HG02885 (cell line): Measurements from ENCODE around the gene TBR1.

ENCODE experiments used
- ATAC-seq: cut with Tn5 transposase; IDR thresholded peaks from one replicate; pipeline ENCODE4 v1.9.1; 2021; ENCODE audit warnings: mild to moderate bottlenecking; ENCODE audit not compliant: unreplicated experiment, poor library complexity

The TBR1 gene

GRCh38 chr2:161426455-161426921 lies 10.4 kb downstream of the TBR1 start:
- no peak for ATAC-seq

DNA sequence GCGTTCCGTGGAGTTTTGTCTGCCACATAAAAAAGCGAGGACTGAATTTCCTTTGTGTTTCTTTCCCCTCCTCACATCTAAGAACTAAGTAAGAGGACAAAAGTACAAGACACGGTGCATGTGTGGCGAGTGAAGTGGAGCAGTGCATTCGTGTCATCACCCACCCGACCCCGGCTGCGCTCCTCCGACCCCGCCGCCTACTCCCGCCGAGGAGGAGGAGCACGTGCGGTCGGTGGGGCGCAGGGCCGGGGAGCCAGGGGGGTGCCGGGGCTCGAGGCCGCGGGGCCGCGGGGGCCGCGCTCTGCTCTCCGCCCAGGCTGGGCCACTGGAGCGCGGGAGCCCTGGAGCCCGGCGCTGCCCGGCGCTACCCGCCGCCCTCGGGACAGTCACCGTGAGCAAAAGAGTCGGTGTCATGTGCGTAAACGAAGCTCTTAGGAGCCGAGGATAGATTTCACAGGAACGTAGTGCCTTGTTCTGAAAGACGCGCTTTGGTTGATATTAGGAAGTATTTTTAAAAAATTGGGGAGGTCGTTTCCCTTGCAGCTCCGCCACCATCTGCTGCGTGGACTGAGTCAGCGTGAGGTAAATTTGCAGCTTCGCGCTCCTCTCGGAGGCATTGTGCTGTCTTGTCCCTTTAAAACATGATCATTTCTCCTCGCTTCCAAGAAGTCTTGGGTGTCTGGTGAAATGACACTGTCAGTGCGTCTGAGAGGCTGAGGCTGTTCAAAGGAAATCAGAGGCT lies 11.0 kb downstream of the TBR1 start:
- ATAC-seq, result no peak

DNA sequence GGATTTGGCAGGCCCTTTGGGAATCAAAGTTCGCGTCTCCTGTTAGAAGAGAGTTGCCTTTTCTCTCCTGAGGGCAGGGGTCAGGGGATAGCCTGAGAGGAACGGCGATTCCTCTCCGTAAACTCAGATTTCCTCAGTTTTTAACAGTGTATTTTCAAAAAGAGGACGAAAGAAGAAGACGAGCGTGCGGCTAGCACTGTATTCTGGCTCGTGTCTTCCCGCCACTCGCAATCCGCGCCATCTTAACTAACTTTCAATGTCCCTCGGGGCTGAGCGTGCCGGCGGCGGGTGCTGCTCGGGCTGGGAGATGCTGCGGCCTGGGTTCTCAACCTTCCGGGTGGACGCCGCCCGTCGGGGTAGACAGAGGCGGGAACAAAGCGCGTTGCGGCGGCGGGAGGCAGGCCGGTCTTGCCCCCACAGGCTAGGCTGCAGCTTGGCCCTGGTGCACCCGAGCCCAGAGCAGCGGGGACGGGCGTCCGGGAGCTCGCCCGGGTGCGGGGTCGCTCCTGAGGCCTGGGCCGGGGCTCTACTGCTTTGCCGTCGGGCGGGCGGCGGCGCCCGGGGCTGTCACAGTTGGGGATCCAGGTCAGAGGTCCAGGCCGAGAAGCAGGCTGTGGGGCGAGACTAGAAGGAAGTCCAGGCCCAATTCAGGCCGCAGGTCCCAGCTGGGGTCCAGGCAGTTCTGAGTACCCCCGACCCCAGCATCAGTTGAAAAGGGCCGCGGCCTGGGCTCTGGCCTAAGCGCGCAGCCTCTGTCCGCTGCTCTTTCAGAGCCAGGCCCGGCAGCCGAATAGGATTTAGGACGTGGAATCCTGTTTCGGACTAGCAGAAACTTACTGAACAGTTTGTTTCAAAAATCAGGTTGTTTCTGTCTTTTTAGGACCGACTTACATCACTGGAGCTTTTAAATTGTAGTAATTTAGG lies 11.8 kb downstream of the TBR1 start:
- no peak for ATAC-seq

DNA sequence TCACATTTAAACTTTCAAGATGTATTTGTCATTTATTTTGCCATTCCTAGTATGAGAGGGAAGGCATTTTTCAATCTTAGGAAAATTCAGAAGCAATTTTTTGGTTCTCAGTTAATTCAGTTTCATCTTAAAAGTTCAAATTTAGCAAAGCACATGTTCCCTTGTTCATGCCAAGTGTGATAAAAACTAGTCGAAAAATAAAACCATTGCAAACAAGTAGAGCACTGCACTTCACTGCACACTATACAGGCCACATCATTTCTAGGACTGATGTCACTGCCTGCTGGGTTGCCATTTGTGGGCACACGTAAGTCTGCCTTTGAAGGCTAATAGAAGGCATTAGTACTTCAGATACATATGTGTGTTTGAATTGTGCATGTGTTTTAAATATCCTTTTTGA lies 14.3 kb downstream of the TBR1 start:
- no peak for ATAC-seq

- ATAC-seq, result no peak
Measured at GRCh38 chr2:161432107-161432506, 16.0 kb downstream of the TBR1 start.

DNA sequence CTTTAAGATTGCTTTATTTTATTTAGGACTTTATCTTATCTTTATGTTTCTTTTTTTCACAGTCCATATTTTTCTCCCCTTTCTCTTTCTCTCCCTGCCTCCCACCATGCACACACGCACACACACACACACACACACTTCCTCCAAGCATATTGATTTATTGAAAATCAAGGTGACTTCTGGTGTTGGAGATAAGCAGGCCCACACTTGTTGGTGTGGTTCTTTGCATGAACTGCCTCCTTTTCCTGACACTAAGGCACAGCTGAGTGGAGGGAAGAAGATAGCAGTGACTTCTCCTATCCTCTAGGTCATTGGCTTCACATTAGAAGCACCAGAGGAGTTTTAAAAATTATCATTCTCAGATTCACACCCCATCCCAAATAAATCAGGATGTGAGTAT lies 18.0 kb downstream of the TBR1 start:
- no peak for ATAC-seq

DNA sequence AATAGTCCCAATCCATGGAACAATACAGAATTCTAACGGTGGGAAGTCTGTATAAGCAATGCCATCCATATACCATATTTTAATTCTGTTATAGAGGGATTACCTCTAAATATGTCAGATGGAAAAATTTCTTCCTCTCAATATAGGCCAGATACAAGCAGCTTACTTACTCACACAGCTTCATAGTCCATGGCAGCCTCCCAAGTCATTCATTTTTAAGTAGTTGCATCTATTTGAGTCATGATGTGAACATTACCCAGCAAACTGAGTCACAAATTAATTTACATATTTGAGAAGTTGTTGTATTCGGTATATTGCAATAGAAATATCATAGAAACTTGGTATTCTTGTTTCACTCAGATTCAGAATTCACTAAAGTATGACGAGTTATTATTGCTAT lies 20.3 kb downstream of the TBR1 start:
- ATAC-seq, result no peak

GRCh38 chr2:161438598-161438997 lies 22.5 kb downstream of the TBR1 start:
- no peak for ATAC-seq

- no peak for ATAC-seq
Measured at GRCh38 chr2:161445097-161445496, 29.0 kb downstream of the TBR1 start.

DNA sequence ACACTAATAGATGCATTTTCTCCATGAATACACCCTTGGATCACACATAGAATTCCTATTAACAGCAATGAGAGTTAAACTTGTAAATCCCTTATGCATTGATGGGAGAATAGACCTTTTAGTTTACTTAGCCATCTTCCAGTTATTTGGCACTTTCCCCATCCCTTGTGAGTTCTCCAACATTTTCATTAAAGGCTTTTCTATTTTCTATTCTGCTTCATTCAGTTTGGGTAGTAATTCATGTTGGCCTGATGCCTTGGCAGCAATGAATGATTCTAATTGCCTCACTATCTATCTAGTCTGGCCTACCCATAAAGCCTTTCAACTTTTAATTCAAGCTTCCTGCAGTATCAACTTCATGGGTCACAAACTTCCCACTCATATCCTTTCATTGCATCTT lies 32.3 kb downstream of the TBR1 start:
- no peak for ATAC-seq

- ATAC-seq, result no peak
Measured at GRCh38 chr2:161471631-161472030, 55.5 kb downstream of the TBR1 start.

DNA sequence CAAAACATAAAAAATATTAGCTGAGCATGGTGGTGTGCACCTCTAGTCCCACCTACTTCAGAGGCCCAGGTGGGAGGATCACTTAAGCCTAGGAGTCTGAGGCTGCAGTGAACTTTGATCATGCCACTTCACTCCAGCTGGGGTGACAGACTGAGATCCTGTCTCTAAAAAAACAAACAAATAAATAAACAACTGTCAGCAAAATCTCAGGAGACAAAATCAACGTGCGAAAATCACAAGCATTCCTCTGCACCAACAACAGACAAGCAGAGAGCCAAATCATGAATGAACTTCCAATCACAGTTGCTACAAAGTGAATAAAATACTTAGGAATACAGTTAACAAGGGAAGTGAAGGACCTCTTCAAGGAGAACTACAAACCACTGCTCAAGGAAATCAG lies 58.8 kb downstream of the TBR1 start:
- ATAC-seq, result no peak
